ENCODE results near the gene SCEL. TPM values are rescaled to one million over a fixed set of nuclear protein-coding genes. Genes with fewer than 3 reads are reported as not detected.

Gene SCEL
- total and polyA plus RNA-seq, 2 of the 8 experiments (the other 6 are each of a cell fraction or from before 2014, with no cell fraction given), result not detected

DNA sequence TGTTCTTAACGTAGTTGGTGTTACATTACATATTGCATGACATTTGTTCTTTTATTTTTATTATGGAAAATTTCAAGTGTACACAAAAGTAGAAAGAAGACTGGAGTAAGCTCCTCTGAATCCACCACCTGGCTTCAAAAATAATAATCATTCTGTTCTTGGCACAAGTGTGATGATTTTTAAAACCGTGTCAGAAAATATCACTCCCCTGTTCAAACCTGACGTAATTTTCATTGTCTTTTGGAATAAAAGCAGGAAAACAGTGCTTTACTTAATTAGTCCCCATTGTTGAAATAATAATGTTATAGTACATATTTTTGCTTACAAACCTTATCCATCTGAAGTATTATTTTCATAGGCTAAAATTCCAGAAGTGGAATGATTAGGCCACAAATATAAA, 41.3 kb upstream of the SCEL start (continued):
- no peak for TF ChIP-seq KDM1A (IDR thresholded peaks at IDR 0.05; ENCODE audit: borderline replicate concordance, low read length)
